ENCODE data around the gene C2orf15.

- TF ChIP-seq POLR2AphosphoS5 (IDR thresholded peaks at IDR 0.05) = no peak
- no peak for TF ChIP-seq CTCF (IDR thresholded peaks at IDR 0.05)
Measured at GRCh38 chr2:99106913-99107312, 34.6 kb upstream of the C2orf15 start.

Measured in esophagus muscularis mucosa (tissue), 3 donors.